GM23338 (cell line): ENCODE results near the gene UBASH3A. TPM values are rescaled to one million over a fixed set of nuclear protein-coding genes. Genes with fewer than 3 reads are reported as not detected.

Source experiments
- ATAC-seq: fragments of 200-7000 bp; cut with Tn5 transposase; 3 replicates; pipeline ENCODE4 v1.9.1; 2020
- DNase-seq: peaks from one replicate; pipeline ENCODE4 v3.0.0-alpha.2; 2015; ENCODE audit warnings: low spot score
- H2AFZ ChIP-seq: fragments of 200-600 bp; sonication (generic); 2 replicates; pipeline ENCODE4 v1.8.0; 2016; ENCODE audit warnings: antibody characterized with exemption, mild to moderate bottlenecking, moderate library complexity
- H3F3A ChIP-seq: fragments of 200-600 bp; sonication (generic); replicated peaks from 2 replicates; pipeline ENCODE4 v1.8.0; 2017; ENCODE audit warnings: antibody characterized with exemption, mixed run types, low read depth
- H3K27ac ChIP-seq: fragments of 200-600 bp; sonication (generic); 2 replicates; pipeline ENCODE4 v1.6.1; 2016; ENCODE audit warnings: low read depth
- H3K27me3 ChIP-seq: fragments of 200-600 bp; sonication (generic); 2 replicates; pipeline ENCODE4 v1.8.0; 2016; ENCODE audit warnings: mild to moderate bottlenecking, mixed run types, moderate library complexity; ENCODE audit not compliant: insufficient read depth
- H3K36me3 ChIP-seq: fragments of 200-600 bp; sonication (generic); 2 replicates; pipeline ENCODE4 v1.8.0; 2016; ENCODE audit warnings: mild to moderate bottlenecking; ENCODE audit not compliant: insufficient read depth
- H3K4me1 ChIP-seq: fragments of 200-600 bp; sonication (generic); 2 replicates; pipeline ENCODE4 v1.8.0; 2016; ENCODE audit warnings: mild to moderate bottlenecking, moderate library complexity; ENCODE audit not compliant: insufficient read depth
- H3K4me2 ChIP-seq: fragments of 200-600 bp; sonication (generic); 2 replicates; pipeline ENCODE4 v1.7.1; 2017; ENCODE audit warnings: mixed run types
- H3K4me3 ChIP-seq: fragments of 200-600 bp; sonication (generic); 2 replicates; pipeline ENCODE4 v1.6.1; 2016; ENCODE audit warnings: mixed run types
- H3K79me2 ChIP-seq: fragments of 200-600 bp; sonication (generic); replicated peaks from 2 replicates; pipeline ENCODE4 v1.8.0; 2017; ENCODE audit warnings: mild to moderate bottlenecking; ENCODE audit not compliant: insufficient read depth
- H3K9me2 ChIP-seq: fragments of 200-600 bp; sonication (generic); 2 replicates; pipeline ENCODE4 v1.8.0; 2017; ENCODE audit not compliant: insufficient read depth
- H4K20me1 ChIP-seq: fragments of 200-600 bp; sonication (generic); replicated peaks from 2 replicates; pipeline ENCODE4 v1.8.0; 2017; ENCODE audit warnings: mild to moderate bottlenecking; ENCODE audit not compliant: insufficient read depth
- H3K27ac Mint-ChIP-seq: 2 replicates; pipeline ENCODE4 v1.8.0; 2020; ENCODE audit warnings: inconsistent platforms, mild to moderate bottlenecking, moderate library complexity, mixed read lengths
- H3K27me3 Mint-ChIP-seq: 3 replicates; pipeline ENCODE4 v1.8.0; 2022; ENCODE audit warnings: low read depth, mild to moderate bottlenecking, moderate library complexity, mixed read lengths, inconsistent platforms; ENCODE audit not compliant: insufficient read depth, poor library complexity
- H3K36me3 Mint-ChIP-seq: 3 replicates; pipeline ENCODE4 v1.8.0; 2021; ENCODE audit warnings: low read depth, mild to moderate bottlenecking, inconsistent platforms, moderate library complexity, mixed read lengths
- H3K4me1 Mint-ChIP-seq: 3 replicates; pipeline ENCODE4 v1.8.0; 2020; ENCODE audit warnings: mild to moderate bottlenecking, inconsistent platforms, mixed read lengths
- H3K4me3 Mint-ChIP-seq: 3 replicates; pipeline ENCODE4 v1.8.0; 2021; ENCODE audit warnings: moderate library complexity, mild to moderate bottlenecking, inconsistent platforms, mixed read lengths
- H3K9me3 Mint-ChIP-seq: 3 replicates; pipeline ENCODE4 v1.8.0; 2020; ENCODE audit warnings: moderate library complexity, mild to moderate bottlenecking, inconsistent platforms, mixed read lengths
- CREB1 ChIP-seq: fragments of 250-450 bp; sonication (Bioruptor Pico); IDR thresholded peaks from 2 replicates; pipeline ENCODE4 v1.5.0; 2020; ENCODE audit warnings: low read depth, mild to moderate bottlenecking, moderate library complexity
- EZH2 ChIP-seq: fragments of 200-600 bp; sonication (generic); IDR thresholded peaks from one replicate; pipeline ENCODE4 v1.8.0; 2017; ENCODE audit warnings: antibody characterized with exemption, mild to moderate bottlenecking, low read depth; ENCODE audit not compliant: unreplicated experiment
- EZH2phosphoT487 ChIP-seq: fragments of 200-600 bp; sonication (generic); IDR thresholded peaks from one replicate; pipeline ENCODE4 v1.8.1; 2018; ENCODE audit warnings: antibody characterized with exemption; ENCODE audit not compliant: unreplicated experiment
- JUNB ChIP-seq: IDR thresholded peaks from one replicate; pipeline ENCODE4 v1.6.1; 2016; ENCODE audit warnings: antibody characterized with exemption; ENCODE audit not compliant: unreplicated experiment
- NANOG ChIP-seq: IDR thresholded peaks from 2 replicates; pipeline ENCODE4 v1.6.1; 2016; ENCODE audit warnings: antibody characterized with exemption, borderline replicate concordance
- POLR2AphosphoS5 ChIP-seq: IDR thresholded peaks from 2 replicates; pipeline ENCODE4 v1.6.1; 2016; ENCODE audit warnings: antibody characterized with exemption, low read depth
- STAT1 ChIP-seq: IDR thresholded peaks from one replicate; pipeline ENCODE4 v1.6.1; 2016; ENCODE audit warnings: antibody characterized with exemption; ENCODE audit not compliant: unreplicated experiment
- ZNF114 ChIP-seq: fragments of 250-450 bp; sonication (Bioruptor Pico); IDR thresholded peaks from 2 replicates; pipeline ENCODE4 v1.5.0; 2020; ENCODE audit warnings: mild to moderate bottlenecking, moderate library complexity
- ZNF331 ChIP-seq: fragments of 250-450 bp; sonication (Bioruptor Pico); IDR thresholded peaks from 2 replicates; pipeline ENCODE4 v1.5.0; 2020; ENCODE audit warnings: low read depth, mild to moderate bottlenecking, moderate library complexity
- polyA plus RNA-seq: library from polyadenylated mRNA; unstranded; fragments of >200 nt; fragmentation: Nextera tagmentation; extraction: Ambion mirVana; gene quantifications from 2 replicates; pipeline ENCODE4 v1.2.1, GENCODE V29; 2016
- total RNA-seq: library from RNA; depleted of rRNA; stranded (reverse); fragments of >200 nt; shearing (Covaris generic); gene quantifications from 2 replicates; pipeline ENCODE4 v1.2.3, GENCODE V29; 2014
- TF ChIP-seq, protein P1 (sequence below): IDR thresholded peaks from 2 replicates; pipeline ENCODE4 v1.6.1; 2016; ENCODE audit warnings: antibody characterized with exemption
- TF ChIP-seq, protein P2 (sequence below), 2 experiments: fragments of 200-600 bp in 1 of 2; sonication (generic) in 1 of 2; conservative IDR thresholded peaks; 2 replicates each; pipeline versions ENCODE4 v1.5.1 to v1.6.1; 2016 to 2017; ENCODE audit warnings: antibody characterized with exemption in 2 of 2, low read depth in 2 of 2, mild to moderate bottlenecking in 2 of 2, moderate library complexity in 1 of 2
- TF ChIP-seq, protein P3 (sequence below): fragments of 250-450 bp; sonication (Bioruptor Pico); IDR thresholded peaks from 2 replicates; pipeline ENCODE4 v1.5.0; 2020; ENCODE audit warnings: mild to moderate bottlenecking, moderate library complexity
- TF ChIP-seq, protein P4 (sequence below): IDR thresholded peaks from one replicate; pipeline ENCODE4 v1.6.1; 2018; ENCODE audit warnings: antibody characterized with exemption; ENCODE audit not compliant: unreplicated experiment

The UBASH3A gene
- total and polyA plus RNA-seq, 2 experiments from 2014 or later: not detected

DNA sequence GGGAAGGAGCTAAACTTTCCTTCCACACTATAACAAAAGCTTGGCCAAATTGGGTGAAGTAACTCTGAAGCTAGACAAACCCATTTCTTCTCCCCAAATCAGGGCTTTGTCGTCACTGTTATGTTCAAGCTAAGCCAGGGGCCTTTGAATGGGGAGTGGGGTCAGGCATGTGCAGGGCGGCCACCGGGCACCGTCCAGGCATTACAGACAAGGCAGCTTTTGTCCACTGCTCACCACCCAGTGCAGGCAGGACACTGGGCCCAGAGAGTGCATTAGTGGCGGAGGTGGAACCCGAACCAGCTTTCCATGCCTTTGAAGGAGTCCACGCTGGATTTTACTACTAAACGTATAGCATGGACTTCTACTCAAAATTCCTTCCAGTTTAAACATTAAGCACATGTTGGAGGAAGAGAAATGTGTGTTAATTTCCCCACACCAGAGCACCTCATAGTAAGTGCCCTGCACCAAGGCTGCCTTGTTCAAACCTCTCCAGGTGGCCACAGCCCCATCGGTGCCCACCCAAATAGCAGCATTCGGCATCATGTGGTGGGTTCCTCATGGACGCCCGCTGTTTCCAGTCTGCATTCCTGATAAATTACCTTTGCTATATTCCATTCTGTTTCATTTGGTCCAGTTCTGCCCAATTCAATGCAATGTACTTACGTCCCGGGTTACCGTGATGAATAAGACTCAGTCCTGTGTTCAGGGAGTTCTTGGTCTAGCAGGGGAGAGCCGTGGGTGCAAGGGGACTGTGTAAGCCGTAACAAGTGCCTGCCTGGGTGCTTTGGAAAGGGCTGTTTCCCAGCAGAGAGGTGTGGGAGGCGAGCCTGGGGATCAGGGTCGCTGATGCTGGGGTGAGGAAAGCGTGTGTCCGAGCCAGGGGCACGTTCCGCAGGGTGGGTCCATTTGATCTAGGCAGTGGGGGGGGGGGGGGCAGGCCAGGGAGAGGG lies 1.6 kb downstream of the UBASH3A start:
- peaks cover 5% of the 10 kb centered on the region; the same call in 1 of the 3 replicates for H3K9me3 Mint-ChIP-seq
- no peak overlapping the region for H3K27ac ChIP-seq
- no peak overlapping the region for H3K27ac Mint-ChIP-seq
- no peak for TF ChIP-seq CREB1 (CRISPR knock-in tag)
- TF ChIP-seq, protein P1, sequence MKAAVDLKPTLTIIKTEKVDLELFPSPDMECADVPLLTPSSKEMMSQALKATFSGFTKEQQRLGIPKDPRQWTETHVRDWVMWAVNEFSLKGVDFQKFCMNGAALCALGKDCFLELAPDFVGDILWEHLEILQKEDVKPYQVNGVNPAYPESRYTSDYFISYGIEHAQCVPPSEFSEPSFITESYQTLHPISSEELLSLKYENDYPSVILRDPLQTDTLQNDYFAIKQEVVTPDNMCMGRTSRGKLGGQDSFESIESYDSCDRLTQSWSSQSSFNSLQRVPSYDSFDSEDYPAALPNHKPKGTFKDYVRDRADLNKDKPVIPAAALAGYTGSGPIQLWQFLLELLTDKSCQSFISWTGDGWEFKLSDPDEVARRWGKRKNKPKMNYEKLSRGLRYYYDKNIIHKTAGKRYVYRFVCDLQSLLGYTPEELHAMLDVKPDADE: no peak
- TF ChIP-seq NANOG: no peak
- no peak for TF ChIP-seq ZNF114 (CRISPR knock-in tag)
- TF ChIP-seq EZH2phosphoT487: no peak
- TF ChIP-seq, protein P2, sequence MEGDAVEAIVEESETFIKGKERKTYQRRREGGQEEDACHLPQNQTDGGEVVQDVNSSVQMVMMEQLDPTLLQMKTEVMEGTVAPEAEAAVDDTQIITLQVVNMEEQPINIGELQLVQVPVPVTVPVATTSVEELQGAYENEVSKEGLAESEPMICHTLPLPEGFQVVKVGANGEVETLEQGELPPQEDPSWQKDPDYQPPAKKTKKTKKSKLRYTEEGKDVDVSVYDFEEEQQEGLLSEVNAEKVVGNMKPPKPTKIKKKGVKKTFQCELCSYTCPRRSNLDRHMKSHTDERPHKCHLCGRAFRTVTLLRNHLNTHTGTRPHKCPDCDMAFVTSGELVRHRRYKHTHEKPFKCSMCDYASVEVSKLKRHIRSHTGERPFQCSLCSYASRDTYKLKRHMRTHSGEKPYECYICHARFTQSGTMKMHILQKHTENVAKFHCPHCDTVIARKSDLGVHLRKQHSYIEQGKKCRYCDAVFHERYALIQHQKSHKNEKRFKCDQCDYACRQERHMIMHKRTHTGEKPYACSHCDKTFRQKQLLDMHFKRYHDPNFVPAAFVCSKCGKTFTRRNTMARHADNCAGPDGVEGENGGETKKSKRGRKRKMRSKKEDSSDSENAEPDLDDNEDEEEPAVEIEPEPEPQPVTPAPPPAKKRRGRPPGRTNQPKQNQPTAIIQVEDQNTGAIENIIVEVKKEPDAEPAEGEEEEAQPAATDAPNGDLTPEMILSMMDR (conservative IDR thresholded peaks at IDR 0.05; ENCODE audit: low read depth in 2 of 2): no peak
- TF ChIP-seq POLR2AphosphoS5: no peak
- TF ChIP-seq, protein P3, sequence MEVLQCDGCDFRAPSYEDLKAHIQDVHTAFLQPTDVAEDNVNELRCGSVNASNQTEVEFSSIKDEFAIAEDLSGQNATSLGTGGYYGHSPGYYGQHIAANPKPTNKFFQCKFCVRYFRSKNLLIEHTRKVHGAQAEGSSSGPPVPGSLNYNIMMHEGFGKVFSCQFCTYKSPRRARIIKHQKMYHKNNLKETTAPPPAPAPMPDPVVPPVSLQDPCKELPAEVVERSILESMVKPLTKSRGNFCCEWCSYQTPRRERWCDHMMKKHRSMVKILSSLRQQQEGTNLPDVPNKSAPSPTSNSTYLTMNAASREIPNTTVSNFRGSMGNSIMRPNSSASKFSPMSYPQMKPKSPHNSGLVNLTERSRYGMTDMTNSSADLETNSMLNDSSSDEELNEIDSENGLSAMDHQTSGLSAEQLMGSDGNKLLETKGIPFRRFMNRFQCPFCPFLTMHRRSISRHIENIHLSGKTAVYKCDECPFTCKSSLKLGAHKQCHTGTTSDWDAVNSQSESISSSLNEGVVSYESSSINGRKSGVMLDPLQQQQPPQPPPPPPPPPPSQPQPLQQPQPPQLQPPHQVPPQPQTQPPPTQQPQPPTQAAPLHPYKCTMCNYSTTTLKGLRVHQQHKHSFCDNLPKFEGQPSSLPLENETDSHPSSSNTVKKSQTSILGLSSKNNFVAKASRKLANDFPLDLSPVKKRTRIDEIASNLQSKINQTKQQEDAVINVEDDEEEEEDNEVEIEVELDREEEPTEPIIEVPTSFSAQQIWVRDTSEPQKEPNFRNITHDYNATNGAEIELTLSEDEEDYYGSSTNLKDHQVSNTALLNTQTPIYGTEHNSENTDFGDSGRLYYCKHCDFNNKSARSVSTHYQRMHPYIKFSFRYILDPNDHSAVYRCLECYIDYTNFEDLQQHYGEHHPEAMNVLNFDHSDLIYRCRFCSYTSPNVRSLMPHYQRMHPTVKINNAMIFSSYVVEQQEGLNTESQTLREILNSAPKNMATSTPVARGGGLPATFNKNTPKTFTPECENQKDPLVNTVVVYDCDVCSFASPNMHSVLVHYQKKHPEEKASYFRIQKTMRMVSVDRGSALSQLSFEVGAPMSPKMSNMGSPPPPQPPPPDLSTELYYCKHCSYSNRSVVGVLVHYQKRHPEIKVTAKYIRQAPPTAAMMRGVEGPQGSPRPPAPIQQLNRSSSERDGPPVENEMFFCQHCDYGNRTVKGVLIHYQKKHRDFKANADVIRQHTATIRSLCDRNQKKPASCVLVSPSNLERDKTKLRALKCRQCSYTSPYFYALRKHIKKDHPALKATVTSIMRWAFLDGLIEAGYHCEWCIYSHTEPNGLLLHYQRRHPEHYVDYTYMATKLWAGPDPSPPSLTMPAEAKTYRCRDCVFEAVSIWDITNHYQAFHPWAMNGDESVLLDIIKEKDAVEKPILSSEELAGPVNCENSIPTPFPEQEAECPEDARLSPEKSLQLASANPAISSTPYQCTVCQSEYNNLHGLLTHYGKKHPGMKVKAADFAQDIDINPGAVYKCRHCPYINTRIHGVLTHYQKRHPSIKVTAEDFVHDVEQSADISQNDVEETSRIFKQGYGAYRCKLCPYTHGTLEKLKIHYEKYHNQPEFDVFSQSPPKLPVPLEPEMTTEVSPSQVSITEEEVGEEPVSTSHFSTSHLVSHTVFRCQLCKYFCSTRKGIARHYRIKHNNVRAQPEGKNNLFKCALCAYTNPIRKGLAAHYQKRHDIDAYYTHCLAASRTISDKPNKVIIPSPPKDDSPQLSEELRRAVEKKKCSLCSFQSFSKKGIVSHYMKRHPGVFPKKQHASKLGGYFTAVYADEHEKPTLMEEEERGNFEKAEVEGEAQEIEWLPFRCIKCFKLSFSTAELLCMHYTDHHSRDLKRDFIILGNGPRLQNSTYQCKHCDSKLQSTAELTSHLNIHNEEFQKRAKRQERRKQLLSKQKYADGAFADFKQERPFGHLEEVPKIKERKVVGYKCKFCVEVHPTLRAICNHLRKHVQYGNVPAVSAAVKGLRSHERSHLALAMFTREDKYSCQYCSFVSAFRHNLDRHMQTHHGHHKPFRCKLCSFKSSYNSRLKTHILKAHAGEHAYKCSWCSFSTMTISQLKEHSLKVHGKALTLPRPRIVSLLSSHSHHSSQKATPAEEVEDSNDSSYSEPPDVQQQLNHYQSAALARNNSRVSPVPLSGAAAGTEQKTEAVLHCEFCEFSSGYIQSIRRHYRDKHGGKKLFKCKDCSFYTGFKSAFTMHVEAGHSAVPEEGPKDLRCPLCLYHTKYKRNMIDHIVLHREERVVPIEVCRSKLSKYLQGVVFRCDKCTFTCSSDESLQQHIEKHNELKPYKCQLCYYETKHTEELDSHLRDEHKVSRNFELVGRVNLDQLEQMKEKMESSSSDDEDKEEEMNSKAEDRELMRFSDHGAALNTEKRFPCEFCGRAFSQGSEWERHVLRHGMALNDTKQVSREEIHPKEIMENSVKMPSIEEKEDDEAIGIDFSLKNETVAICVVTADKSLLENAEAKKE (CRISPR knock-in tag): no peak
- no peak for TF ChIP-seq EZH2
- TF ChIP-seq STAT1: no peak
- TF ChIP-seq, protein P4, sequence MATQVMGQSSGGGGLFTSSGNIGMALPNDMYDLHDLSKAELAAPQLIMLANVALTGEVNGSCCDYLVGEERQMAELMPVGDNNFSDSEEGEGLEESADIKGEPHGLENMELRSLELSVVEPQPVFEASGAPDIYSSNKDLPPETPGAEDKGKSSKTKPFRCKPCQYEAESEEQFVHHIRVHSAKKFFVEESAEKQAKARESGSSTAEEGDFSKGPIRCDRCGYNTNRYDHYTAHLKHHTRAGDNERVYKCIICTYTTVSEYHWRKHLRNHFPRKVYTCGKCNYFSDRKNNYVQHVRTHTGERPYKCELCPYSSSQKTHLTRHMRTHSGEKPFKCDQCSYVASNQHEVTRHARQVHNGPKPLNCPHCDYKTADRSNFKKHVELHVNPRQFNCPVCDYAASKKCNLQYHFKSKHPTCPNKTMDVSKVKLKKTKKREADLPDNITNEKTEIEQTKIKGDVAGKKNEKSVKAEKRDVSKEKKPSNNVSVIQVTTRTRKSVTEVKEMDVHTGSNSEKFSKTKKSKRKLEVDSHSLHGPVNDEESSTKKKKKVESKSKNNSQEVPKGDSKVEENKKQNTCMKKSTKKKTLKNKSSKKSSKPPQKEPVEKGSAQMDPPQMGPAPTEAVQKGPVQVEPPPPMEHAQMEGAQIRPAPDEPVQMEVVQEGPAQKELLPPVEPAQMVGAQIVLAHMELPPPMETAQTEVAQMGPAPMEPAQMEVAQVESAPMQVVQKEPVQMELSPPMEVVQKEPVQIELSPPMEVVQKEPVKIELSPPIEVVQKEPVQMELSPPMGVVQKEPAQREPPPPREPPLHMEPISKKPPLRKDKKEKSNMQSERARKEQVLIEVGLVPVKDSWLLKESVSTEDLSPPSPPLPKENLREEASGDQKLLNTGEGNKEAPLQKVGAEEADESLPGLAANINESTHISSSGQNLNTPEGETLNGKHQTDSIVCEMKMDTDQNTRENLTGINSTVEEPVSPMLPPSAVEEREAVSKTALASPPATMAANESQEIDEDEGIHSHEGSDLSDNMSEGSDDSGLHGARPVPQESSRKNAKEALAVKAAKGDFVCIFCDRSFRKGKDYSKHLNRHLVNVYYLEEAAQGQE: no peak
- no peak for TF ChIP-seq ZNF331 (CRISPR knock-in tag)
- TF ChIP-seq JUNB: no peak
- peaks cover 1% of the 10 kb centered on the region for H3K27me3 Mint-ChIP-seq
- H3K4me3 Mint-ChIP-seq: no peak overlapping the region
- H3K27me3 ChIP-seq: no peaks in the 10 kb centered on the region
- no peaks in the 10 kb centered on the region for H3K4me1 ChIP-seq
- H3K36me3 ChIP-seq: no peaks in the 10 kb centered on the region
- H3F3A ChIP-seq: no peaks in the 10 kb centered on the region
- no peak overlapping the region for H2AFZ ChIP-seq
- H3K36me3 Mint-ChIP-seq: no peaks in the 10 kb centered on the region; the same call in 1 of the 3 replicates
- no peak overlapping the region for H3K4me2 ChIP-seq
- DNase-seq (no peak), ATAC-seq (no peak)
- no peak overlapping the region for H3K4me3 ChIP-seq
- no peaks in the 10 kb centered on the region for H4K20me1 ChIP-seq
- H3K9me2 ChIP-seq: 0 out of 2 replicates have a peak, but pooled peaks cover 2% of the 10 kb centered on the region
- no peaks in the 10 kb centered on the region for H3K79me2 ChIP-seq
- H3K4me1 Mint-ChIP-seq: peaks cover 7% of the 10 kb centered on the region; the same call in 2 of the 3 replicates
